HL-60 (cell line): Measurements from ENCODE around the gene APBB2.
A peak's percentile ranks its signal among the peaks of the same experiment; 100 is the strongest.
"Not testable (repeated sequence)": the region's sequence is repeated elsewhere in the genome, so short reads cannot be mapped to it uniquely, and the experiment has no call there.

Source experiments
- DNase-seq, 2 experiments: peaks; one replicate each; pipeline ENCODE4 v3.0.0-alpha.2; 2010 to 2020; ENCODE audit warnings: low read depth in 1 of 2, low spot score in 1 of 2
- H3K27ac ChIP-seq: fragments of 250-450 bp; sonication (Bioruptor Pico); replicated peaks from 2 replicates; pipeline ENCODE4 v1.5.1; 2020; ENCODE audit warnings: mild to moderate bottlenecking, moderate library complexity
- H3K27me3 ChIP-seq: fragments of 250-450 bp; sonication (Bioruptor Pico); 2 replicates; pipeline ENCODE4 v1.5.1; 2021; ENCODE audit warnings: mild to moderate bottlenecking, moderate library complexity; ENCODE audit not compliant: insufficient read depth, poor library complexity, severe bottlenecking
- H3K4me3 ChIP-seq: replicated peaks from 2 replicates; pipeline ENCODE4 v1.5.1; 2011; ENCODE audit warnings: mild to moderate bottlenecking, control low read depth, low read length; ENCODE audit not compliant: insufficient read depth
- CTCF ChIP-seq: IDR thresholded peaks from one replicate; pipeline ENCODE4 v1.5.1; 2011; ENCODE audit warnings: low read length, control low read depth, inconsistent platforms; ENCODE audit not compliant: insufficient read depth
- GABPA ChIP-seq: IDR thresholded peaks from 2 replicates; pipeline ENCODE4 v1.6.1; 2012; ENCODE audit warnings: low read depth
- POLR2AphosphoS5 ChIP-seq: IDR thresholded peaks from 2 replicates; pipeline ENCODE4 v1.6.1; 2012; ENCODE audit warnings: low read depth
- REST ChIP-seq: IDR thresholded peaks from 2 replicates; pipeline ENCODE4 v1.6.1; 2012; ENCODE audit warnings: low read depth; ENCODE audit not compliant: insufficient replicate concordance
- SPI1 ChIP-seq: IDR thresholded peaks from 2 replicates; pipeline ENCODE4 v1.6.1; 2012; ENCODE audit warnings: low read depth, mild to moderate bottlenecking, borderline replicate concordance

Gene APBB2

GRCh38 chr4:40995850-40996249 lies 218.5 kb downstream of the APBB2 start:
- no peak overlapping the region for H3K27ac ChIP-seq
- H3K27me3 ChIP-seq = peaks cover 2% of the 10 kb centered on the region
- DNase-seq = no peak
- TF ChIP-seq SPI1 = no peak
- no peak for TF ChIP-seq GABPA
- TF ChIP-seq CTCF = no peak
- no peak for TF ChIP-seq POLR2AphosphoS5
- TF ChIP-seq REST = no peak
- H3K4me3 ChIP-seq = no peak overlapping the region

GRCh38 chr4:40994321-40994720 lies 220.0 kb downstream of the APBB2 start:
- H3K4me3 ChIP-seq, H3K27ac ChIP-seq, H3K27me3 ChIP-seq, DNase-seq: not testable (repeated sequence)

- H3K27ac ChIP-seq = not testable (repeated sequence)
Observed at GRCh38 chr4:40993296-40993693, 221.0 kb downstream of the APBB2 start.

GRCh38 chr4:40992472-40993295 lies 221.7 kb downstream of the APBB2 start:
- TF ChIP-seq POLR2AphosphoS5 (no peak), GABPA (no peak), SPI1 (no peak), CTCF (no peak), REST (no peak)
- Histone ChIP-seq H3K4me3 (no peak overlapping the region), H3K27ac (no peak overlapping the region), H3K27me3 (peaks cover 1% of the 10 kb centered on the region)
- peak in 1 of 2 experiments; percentile 27 for DNase-seq

More at GRCh38 chr4:40993296-40993693, 221.0 kb downstream of the APBB2 start:
- not testable (repeated sequence) for H3K27me3 ChIP-seq, H3K4me3 ChIP-seq, DNase-seq

GRCh38 chr4:40991908-40992307 lies 222.4 kb downstream of the APBB2 start:
- no peak for DNase-seq
- Histone ChIP-seq H3K27ac (no peak overlapping the region), H3K27me3 (peaks cover 4% of the 10 kb centered on the region), H3K4me3 (no peak overlapping the region)
- TF ChIP-seq SPI1 = no peak
- no peak for TF ChIP-seq REST
- TF ChIP-seq CTCF = no peak
- no peak for TF ChIP-seq GABPA
- TF ChIP-seq POLR2AphosphoS5 = no peak
